Duodenal mucosa (tissue), 2 donors: ENCODE measurements around the gene LRRC56.

Source experiments
- H3K27ac ChIP-seq: one replicate; pipeline ENCODE4 v1.7.0; 2013; ENCODE audit warnings: low read depth, low read length
- H3K27me3 ChIP-seq, 2 donors: one replicate each; pipeline ENCODE4 v1.7.0; 2013; ENCODE audit warnings: low read length in 2 of 2, control low read depth in 1 of 2; ENCODE audit not compliant: insufficient read depth in 2 of 2, control insufficient read depth in 1 of 2
- H3K36me3 ChIP-seq, 2 donors: one replicate each; pipeline ENCODE4 v1.7.0; 2013; ENCODE audit warnings: low read length in 2 of 2, control low read depth in 1 of 2; ENCODE audit not compliant: insufficient read depth in 2 of 2, control insufficient read depth in 1 of 2
- H3K4me1 ChIP-seq, 2 donors: one replicate each; pipeline ENCODE4 v1.7.0; 2013; ENCODE audit warnings: low read length in 2 of 2, control low read depth in 1 of 2; ENCODE audit not compliant: insufficient read depth in 2 of 2, control insufficient read depth in 1 of 2
- H3K4me3 ChIP-seq, 2 donors: one replicate each; pipeline ENCODE4 v1.7.0; 2013; ENCODE audit warnings: low read length in 2 of 2, low read depth in 1 of 2
- H3K9ac ChIP-seq, 2 donors: one replicate each; pipeline ENCODE4 v1.7.0; 2013; ENCODE audit warnings: low read length in 2 of 2, low read depth in 1 of 2
- H3K9me3 ChIP-seq, 2 donors: one replicate each; pipeline ENCODE4 v1.7.0; 2013; ENCODE audit warnings: low read length in 2 of 2, control low read depth in 1 of 2; ENCODE audit not compliant: control insufficient read depth in 1 of 2

Gene LRRC56

DNA sequence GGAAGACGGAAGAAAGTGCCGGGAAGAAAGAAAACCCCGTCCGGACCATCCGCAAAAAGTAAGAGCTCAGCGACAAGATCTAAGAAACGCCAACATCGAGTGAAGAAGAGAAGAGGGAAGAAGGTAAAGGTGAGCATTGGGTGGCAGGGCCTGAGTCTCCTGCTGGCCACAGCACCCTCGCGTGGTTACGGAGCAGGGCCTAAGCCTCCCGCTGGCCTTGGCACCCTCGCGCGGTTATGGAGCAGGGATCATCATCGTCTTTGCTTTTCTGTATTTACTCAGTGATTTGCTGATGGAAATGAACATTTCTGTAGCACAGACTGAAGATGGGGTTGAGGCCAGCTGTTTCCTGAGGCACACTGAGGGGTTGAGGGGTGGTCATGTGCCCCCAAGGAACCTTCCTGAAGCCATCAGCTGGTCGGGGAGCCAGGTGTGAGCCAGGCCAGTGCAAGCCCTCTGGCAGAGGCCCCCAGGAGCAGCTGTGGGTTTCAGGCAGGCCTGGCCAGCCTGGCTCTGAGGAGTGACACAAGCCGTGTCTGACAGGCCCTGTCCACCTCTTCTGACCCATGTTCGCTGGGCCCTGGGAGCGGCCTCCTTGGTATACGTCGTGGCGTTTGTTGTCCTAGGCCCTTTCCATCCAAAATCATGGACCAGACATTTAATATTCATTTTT is 64.4 kb downstream of the LRRC56 start:
- Histone ChIP-seq H3K27me3 (no peaks in the 10 kb centered on the region), H3K27ac (no peak overlapping the region), H3K4me1 (no peaks in the 10 kb centered on the region), H3K4me3 (no peak overlapping the region), H3K36me3 (peaks cover 45 to 83% of the 10 kb centered on the region in 2 donors), H3K9me3 (no peaks in the 10 kb centered on the region), H3K9ac (no peak overlapping the region)

DNA sequence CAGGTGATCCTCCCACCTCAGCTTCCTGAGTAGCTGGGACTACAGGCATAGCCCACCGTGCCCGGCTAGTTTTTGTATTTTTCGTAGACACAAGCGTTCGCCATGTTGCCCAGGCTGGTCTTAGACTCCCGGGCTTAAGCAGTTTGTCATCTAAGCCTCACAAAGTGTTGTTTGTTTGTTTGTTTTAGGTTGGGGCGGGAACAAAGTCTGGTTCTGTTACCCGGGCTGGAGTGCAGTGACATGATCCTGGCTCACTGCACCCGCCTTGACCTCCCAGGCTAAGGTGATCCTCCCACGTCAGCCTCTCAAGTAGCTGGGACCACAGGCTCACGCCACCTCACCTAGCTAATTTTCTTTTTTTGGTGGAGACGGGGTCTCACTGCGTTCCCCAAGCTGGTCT is 65.8 kb downstream of the LRRC56 start:
- no peaks in the 10 kb centered on the region for H3K9me3 ChIP-seq
- H3K36me3 ChIP-seq: peaks cover 50 to 84% of the 10 kb centered on the region in 2 donors
- H3K27me3 ChIP-seq: no peaks in the 10 kb centered on the region
- H3K4me3 ChIP-seq: no peak overlapping the region
- no peaks in the 10 kb centered on the region for H3K4me1 ChIP-seq
- H3K9ac ChIP-seq: no peak overlapping the region
- no peak overlapping the region for H3K27ac ChIP-seq
